ENCODE data around the gene SCAF8. TPM values are rescaled to one million over a fixed set of nuclear protein-coding genes. Genes with fewer than 3 reads are reported as not detected.

SCAF8 gene
- total RNA-seq (10 to 100 TPM; 65.2 to 67.1 TPM), polyA plus RNA-seq (10 to 100 TPM; 11.0 to 17.4 (median 13.4) TPM), total RNA-seq (114 to 154 (median 146) reads per million in 6 experiments)

- H3K4me1 Mint-ChIP-seq = peaks cover 16 to 50% (median 43%) of the 10 kb centered on the region in 4 donors
- ATAC-seq (peak; percentile 72 to 77), DNase-seq (peak; percentile 71 to 95 (median 88))
- POLR2A ChIA-PET = interaction anchor here (0.6 kb wide), 2 partner anchors 20 to 39 kb away, joined by 3 read pairs; no protein-coding TSS in a partner anchor
- H3K27me3 Mint-ChIP-seq = no peaks in the 10 kb centered on the region
- peak within 1 kb of the TSS; percentile 88 to 98 (median 95) for H3K27ac Mint-ChIP-seq
- peaks cover 0 to 23% (median 2%) of the 10 kb centered on the region in 3 donors for H3K36me3 Mint-ChIP-seq
- peak within 1 kb of the TSS; percentile 85 to 96 (median 92) for H3K4me3 Mint-ChIP-seq
- H3K9me3 Mint-ChIP-seq = no peaks in the 10 kb centered on the region
These were observed at the start of gene SCAF8 for GRCh38 chr6:154733183-154733625. Gene SCAF8 (plus strand): TSS chr6:154733416. CDS start chr6:154733901, 485 bp downstream.

GRCh38 chr6:154683756-154684523, 49.3 kb upstream of the SCAF8 start:
- Mint-ChIP-seq H3K4me3 (peak overlapping the region in 5 of 10 donors; percentile 3 to 35 (median 12)), H3K9me3 (peaks cover 0 to 2% (median 0%) of the 10 kb centered on the region in 9 donors), H3K27ac (peak overlapping the region in 7 of 10 donors; percentile 1 to 39 (median 22)), H3K36me3 (no peaks in the 10 kb centered on the region), H3K27me3 (no peaks in the 10 kb centered on the region), H3K4me1 (peaks cover 6 to 11% (median 10%) of the 10 kb centered on the region in 4 donors)
- POLR2A ChIA-PET = no interaction called here
- no peak for DNase-seq
- no peak for ATAC-seq

GRCh38 chr6:154686162-154686561, 47.1 kb upstream of the SCAF8 start:
- H3K4me1 Mint-ChIP-seq = peaks cover 6 to 11% (median 10%) of the 10 kb centered on the region in 4 donors
- ATAC-seq (no peak), DNase-seq (no peak)
- H3K9me3 Mint-ChIP-seq = peaks cover 0 to 2% (median 0%) of the 10 kb centered on the region in 9 donors
- no peak overlapping the region for H3K4me3 Mint-ChIP-seq
- POLR2A ChIA-PET = no interaction called here
- no peak overlapping the region for H3K27ac Mint-ChIP-seq
- H3K27me3 Mint-ChIP-seq = no peaks in the 10 kb centered on the region
- H3K36me3 Mint-ChIP-seq = no peaks in the 10 kb centered on the region

GRCh38 chr6:154689493-154690255, 43.5 kb upstream of the SCAF8 start:
- H3K27ac Mint-ChIP-seq = no peak overlapping the region
- no peaks in the 10 kb centered on the region for H3K4me1 Mint-ChIP-seq
- H3K9me3 Mint-ChIP-seq = peaks cover 0 to 2% (median 0%) of the 10 kb centered on the region in 9 donors
- POLR2A ChIA-PET = no interaction called here
- no peak overlapping the region for H3K4me3 Mint-ChIP-seq
- ATAC-seq (no peak), DNase-seq (no peak)
- H3K27me3 Mint-ChIP-seq = no peaks in the 10 kb centered on the region
- no peaks in the 10 kb centered on the region for H3K36me3 Mint-ChIP-seq

- Mint-ChIP-seq H3K27ac (no peak overlapping the region), H3K36me3 (no peaks in the 10 kb centered on the region), H3K4me1 (no peaks in the 10 kb centered on the region), H3K27me3 (no peaks in the 10 kb centered on the region), H3K4me3 (no peak overlapping the region), H3K9me3 (peaks cover 0 to 2% (median 0%) of the 10 kb centered on the region in 9 donors)
- no peak for DNase-seq
- ATAC-seq = no peak
- POLR2A ChIA-PET = no interaction called here
These were observed 42.4 kb upstream of the SCAF8 start for GRCh38 chr6:154690857-154691256.

- Mint-ChIP-seq H3K27me3 (peaks cover 0 to under 1% (median 0%) of the 10 kb centered on the region in 5 donors), H3K4me3 (no peak overlapping the region), H3K36me3 (no peaks in the 10 kb centered on the region), H3K27ac (peak overlapping the region in 1 of 10 donors; percentile 55), H3K4me1 (no peaks in the 10 kb centered on the region), H3K9me3 (no peaks in the 10 kb centered on the region)
- no peak for ATAC-seq
- POLR2A ChIA-PET = no interaction called here
- no peak for DNase-seq
These were observed 36.6 kb upstream of the SCAF8 start for GRCh38 chr6:154696661-154697060.

- Mint-ChIP-seq H3K27me3 (peaks cover 3 to 21% (median 6%) of the 10 kb centered on the region in 5 donors), H3K9me3 (no peaks in the 10 kb centered on the region)
- POLR2A ChIA-PET = no interaction called here
These were observed 30.1 kb upstream of the SCAF8 start for GRCh38 chr6:154703124-154703523.

GRCh38 chr6:154705471-154706113, 27.6 kb upstream of the SCAF8 start:
- peaks cover 3 to 21% (median 6%) of the 10 kb centered on the region in 5 donors for H3K27me3 Mint-ChIP-seq
- peak in 1 of 10 donors; percentile 15 for DNase-seq
- POLR2A ChIA-PET = interaction anchor here (0.6 kb wide), 1 partner anchor 26 kb away, joined by 3 read pairs; no protein-coding TSS in a partner anchor
- peak in 1 of 2 donors; percentile 47 for ATAC-seq
- H3K4me1 Mint-ChIP-seq = no peaks in the 10 kb centered on the region
- no peaks in the 10 kb centered on the region for H3K9me3 Mint-ChIP-seq
- H3K36me3 Mint-ChIP-seq = no peaks in the 10 kb centered on the region
- H3K4me3 Mint-ChIP-seq = no peak overlapping the region
- no peak overlapping the region for H3K27ac Mint-ChIP-seq

More at GRCh38 chr6:154703124-154703523, 30.1 kb upstream of the SCAF8 start:
- no peak for DNase-seq
- Mint-ChIP-seq H3K4me1 (no peaks in the 10 kb centered on the region), H3K27ac (no peak overlapping the region), H3K4me3 (no peak overlapping the region), H3K36me3 (no peaks in the 10 kb centered on the region)
- ATAC-seq = no peak

- Mint-ChIP-seq H3K9me3 (no peaks in the 10 kb centered on the region), H3K4me3 (no peak overlapping the region), H3K36me3 (no peaks in the 10 kb centered on the region), H3K4me1 (no peaks in the 10 kb centered on the region), H3K27ac (no peak overlapping the region), H3K27me3 (peaks cover 3 to 21% (median 6%) of the 10 kb centered on the region in 5 donors)
- ATAC-seq (no peak), DNase-seq (no peak)
- POLR2A ChIA-PET = no interaction called here
These were observed 26.8 kb upstream of the SCAF8 start for GRCh38 chr6:154706389-154706788.

GRCh38 chr6:154709621-154710020, 23.6 kb upstream of the SCAF8 start:
- H3K27me3 Mint-ChIP-seq = peaks cover 1 to 11% (median 3%) of the 10 kb centered on the region in 5 donors
- DNase-seq = no peak
- no peak overlapping the region for H3K4me3 Mint-ChIP-seq
- H3K36me3 Mint-ChIP-seq = no peaks in the 10 kb centered on the region
- POLR2A ChIA-PET = no interaction called here
- no peak overlapping the region for H3K27ac Mint-ChIP-seq
- H3K9me3 Mint-ChIP-seq = no peaks in the 10 kb centered on the region
- H3K4me1 Mint-ChIP-seq = peaks cover 0 to 6% (median 2%) of the 10 kb centered on the region in 4 donors
- ATAC-seq = no peak

GRCh38 chr6:154710689-154711088, 22.5 kb upstream of the SCAF8 start:
- ATAC-seq = no peak
- POLR2A ChIA-PET = no interaction called here
- no peak overlapping the region for H3K4me3 Mint-ChIP-seq

GRCh38 chr6:154715446-154715845, 17.8 kb upstream of the SCAF8 start:
- H3K36me3 Mint-ChIP-seq = peaks cover 0 to 13% (median 10%) of the 10 kb centered on the region in 3 donors
- H3K27ac Mint-ChIP-seq = no peak overlapping the region
- peaks cover 0 to 12% (median 2%) of the 10 kb centered on the region in 4 donors for H3K4me1 Mint-ChIP-seq
- H3K4me3 Mint-ChIP-seq = no peak overlapping the region
- DNase-seq = no peak
- POLR2A ChIA-PET = no interaction called here
- peaks cover 0 to 23% (median 8%) of the 10 kb centered on the region in 9 donors for H3K9me3 Mint-ChIP-seq
- H3K27me3 Mint-ChIP-seq = peaks cover 0 to 5% (median 4%) of the 10 kb centered on the region in 5 donors
- no peak for ATAC-seq

More at GRCh38 chr6:154710689-154711088, 22.5 kb upstream of the SCAF8 start:
- Mint-ChIP-seq H3K4me1 (peaks cover 0 to 10% (median 2%) of the 10 kb centered on the region in 4 donors), H3K27ac (no peak overlapping the region), H3K36me3 (no peaks in the 10 kb centered on the region), H3K27me3 (peaks cover 1 to 11% (median 2%) of the 10 kb centered on the region in 5 donors), H3K9me3 (no peaks in the 10 kb centered on the region)
- DNase-seq = no peak
